Globus pallidus (tissue), 1 donor: Measurements from ENCODE around the gene SFTPA2.
"Not testable (repeated sequence)": the region's sequence is repeated elsewhere in the genome, so short reads cannot be mapped to it uniquely, and the experiment has no call there.

ENCODE experiments used
- DNase-seq: peaks from one replicate; pipeline ENCODE4 v3.0.0-alpha.2; 2015; ENCODE audit warnings: low spot score

Gene SFTPA2

DNA sequence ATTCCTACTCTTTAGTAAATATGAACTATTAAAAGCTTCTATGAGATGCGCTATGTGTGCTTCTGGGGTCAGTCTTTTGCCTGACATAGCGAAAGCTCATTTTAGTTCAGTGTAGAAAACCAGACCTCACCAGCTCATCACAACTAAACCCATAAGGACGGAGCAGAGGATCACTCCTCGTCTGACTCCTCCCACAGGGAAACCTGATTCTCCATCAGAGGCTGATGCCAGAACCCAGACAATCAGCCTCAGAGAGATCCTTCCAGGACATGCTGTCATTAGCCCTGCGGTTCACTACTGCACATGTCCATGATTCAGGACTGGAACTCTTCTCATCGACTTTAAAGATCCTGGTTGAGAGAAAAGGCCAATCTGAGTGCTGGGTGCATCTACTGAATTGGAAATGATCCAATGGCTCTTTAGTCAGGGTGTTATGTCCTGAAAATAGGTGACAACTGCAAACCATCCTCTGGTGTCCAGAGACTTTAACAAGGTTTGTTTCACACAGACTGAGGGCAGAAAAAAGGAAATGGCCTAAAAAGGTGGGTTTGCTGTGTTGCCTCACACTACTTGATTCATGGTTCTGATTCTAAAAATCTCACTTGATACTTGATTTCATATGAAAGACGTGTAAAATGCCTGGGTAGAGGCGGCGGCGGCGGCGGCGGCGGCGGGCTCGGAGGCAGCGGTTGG is 48.2 kb downstream of the SFTPA2 start, which contains the start of gene EIF5AL1:
Gene EIF5AL1 (plus strand): TSS at position 643 of the 693 bp plus-strand sequence. CDS start 117 bp downstream, outside the sequence.
- not testable (repeated sequence) for DNase-seq

DNA sequence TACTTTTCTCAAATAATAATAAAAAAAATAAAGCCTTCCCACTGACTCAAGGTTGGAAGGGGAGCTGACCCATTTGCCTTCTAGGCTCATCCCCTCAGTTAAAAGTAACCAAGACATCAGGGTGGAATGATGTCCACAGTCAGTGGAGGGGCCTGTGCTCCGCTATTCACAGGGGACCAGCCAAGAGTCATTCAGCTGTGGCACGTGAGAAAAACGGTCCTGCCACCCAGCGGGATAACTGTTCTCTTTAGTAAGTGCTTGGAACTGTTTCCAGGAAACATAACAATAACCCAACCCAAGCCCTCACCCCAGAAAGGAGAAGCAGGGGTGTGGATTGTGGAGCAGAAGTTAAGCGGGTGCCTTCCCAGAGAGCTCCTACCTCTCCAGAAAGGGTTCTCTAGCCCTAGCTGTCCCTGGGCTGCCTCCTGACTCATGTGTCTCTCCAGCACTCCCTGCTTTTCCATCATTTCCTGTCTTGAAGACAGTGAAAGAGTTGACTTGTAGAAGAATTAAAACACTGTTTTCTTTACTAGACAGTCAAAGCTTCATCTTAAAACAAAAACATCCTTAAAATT is 50.2 kb downstream of the SFTPA2 start:
- DNase-seq, result not testable (repeated sequence)

DNA sequence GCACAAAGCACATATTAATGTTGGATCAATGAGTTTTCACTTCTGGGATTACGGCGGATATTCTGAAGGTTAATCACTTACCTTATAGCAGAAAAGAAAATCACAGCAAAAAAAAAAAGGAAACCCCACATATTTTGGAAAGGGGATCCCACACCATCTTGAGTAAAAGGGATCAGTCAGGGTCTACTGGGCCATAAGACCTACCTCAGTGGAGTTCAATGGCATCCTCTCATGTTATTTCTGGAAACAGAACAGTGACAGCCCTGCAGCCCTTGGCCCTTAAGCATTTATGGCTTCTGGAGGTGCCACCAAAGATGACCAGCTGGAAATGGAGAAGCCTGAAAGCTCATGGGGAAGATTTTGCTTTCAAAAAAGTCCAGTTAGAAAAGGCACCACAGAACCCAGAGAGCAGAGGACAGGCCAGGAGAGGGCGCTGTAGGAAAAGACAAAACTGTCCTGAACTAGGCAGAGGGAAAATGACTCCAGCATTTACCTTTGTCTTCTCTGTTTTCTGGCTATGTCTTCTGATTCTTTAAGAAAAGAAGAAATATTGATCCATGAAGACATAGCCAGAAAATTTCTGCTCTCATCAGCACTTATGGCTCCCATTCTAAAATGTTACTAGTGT is 50.8 kb downstream of the SFTPA2 start:
- not testable (repeated sequence) for DNase-seq

DNA sequence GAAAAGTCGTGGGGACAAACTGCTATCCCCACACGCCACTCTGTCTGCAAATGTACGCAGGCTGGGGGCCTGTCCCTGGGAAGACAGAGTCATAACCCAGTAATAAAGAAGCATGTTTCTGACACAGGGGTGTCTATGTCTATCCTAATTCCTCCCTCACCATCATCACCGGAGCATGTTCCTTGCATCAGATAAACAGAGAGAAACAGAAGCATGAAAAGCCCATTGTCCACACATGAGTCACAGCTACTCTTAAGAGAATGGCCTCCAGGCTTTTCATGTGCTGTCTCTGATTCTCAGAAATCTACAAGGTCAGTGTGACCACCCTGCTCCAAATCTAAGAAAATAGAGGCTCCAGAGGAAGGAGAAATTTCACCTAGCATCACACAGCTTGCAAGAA is 52.0 kb downstream of the SFTPA2 start:
- DNase-seq, result not testable (repeated sequence)

DNA sequence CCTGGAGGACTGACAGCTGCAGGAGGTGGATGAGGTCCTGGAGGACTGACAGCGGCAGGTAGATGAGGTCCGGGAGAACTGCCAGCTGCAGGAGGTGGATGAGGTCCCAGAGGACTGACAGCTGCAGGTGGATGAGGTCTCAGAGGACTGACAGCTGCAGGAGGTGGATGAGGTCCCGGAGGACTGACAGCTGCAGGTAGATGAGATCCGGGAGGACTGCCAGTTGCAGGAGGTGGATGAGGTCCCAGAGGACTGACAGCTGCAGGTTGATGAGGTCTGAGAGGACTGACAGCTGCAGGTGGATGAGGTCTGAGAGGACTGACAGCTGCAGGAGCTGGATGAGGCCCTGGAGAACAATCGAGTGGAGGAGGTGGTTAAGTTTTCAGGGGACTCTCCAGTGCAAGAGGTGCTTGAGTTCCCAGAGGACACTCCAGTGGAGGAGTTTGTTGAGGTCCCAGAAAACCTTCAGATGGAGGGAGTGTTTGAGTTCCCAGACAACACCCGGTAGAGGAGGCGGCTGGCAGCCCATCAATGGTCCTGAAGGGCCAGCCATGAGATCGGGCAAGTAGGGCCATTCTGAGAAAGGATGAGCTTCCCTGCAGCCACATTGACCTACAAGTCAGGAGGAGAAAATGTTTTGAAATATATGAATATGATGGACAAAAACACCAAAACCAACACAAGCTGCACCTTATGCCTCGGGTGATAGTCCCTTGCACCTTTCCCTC is 52.6 kb downstream of the SFTPA2 start:
- DNase-seq, result no peak
